Activated T-cell treated with anti-CD3 and anti-CD28 coated beads, Interleukin-2, amount 50 U/mL, for 48 hours (primary cell): ENCODE results near the gene TUT7.
"Not testable (repeated sequence)": the region's sequence is repeated elsewhere in the genome, so short reads cannot be mapped to it uniquely, and the experiment has no call there.

Experiments
- DNase-seq, 2 experiments: peaks; one replicate each; pipeline ENCODE4 v3.0.0-alpha.2; 2020

TUT7 gene, protein sequence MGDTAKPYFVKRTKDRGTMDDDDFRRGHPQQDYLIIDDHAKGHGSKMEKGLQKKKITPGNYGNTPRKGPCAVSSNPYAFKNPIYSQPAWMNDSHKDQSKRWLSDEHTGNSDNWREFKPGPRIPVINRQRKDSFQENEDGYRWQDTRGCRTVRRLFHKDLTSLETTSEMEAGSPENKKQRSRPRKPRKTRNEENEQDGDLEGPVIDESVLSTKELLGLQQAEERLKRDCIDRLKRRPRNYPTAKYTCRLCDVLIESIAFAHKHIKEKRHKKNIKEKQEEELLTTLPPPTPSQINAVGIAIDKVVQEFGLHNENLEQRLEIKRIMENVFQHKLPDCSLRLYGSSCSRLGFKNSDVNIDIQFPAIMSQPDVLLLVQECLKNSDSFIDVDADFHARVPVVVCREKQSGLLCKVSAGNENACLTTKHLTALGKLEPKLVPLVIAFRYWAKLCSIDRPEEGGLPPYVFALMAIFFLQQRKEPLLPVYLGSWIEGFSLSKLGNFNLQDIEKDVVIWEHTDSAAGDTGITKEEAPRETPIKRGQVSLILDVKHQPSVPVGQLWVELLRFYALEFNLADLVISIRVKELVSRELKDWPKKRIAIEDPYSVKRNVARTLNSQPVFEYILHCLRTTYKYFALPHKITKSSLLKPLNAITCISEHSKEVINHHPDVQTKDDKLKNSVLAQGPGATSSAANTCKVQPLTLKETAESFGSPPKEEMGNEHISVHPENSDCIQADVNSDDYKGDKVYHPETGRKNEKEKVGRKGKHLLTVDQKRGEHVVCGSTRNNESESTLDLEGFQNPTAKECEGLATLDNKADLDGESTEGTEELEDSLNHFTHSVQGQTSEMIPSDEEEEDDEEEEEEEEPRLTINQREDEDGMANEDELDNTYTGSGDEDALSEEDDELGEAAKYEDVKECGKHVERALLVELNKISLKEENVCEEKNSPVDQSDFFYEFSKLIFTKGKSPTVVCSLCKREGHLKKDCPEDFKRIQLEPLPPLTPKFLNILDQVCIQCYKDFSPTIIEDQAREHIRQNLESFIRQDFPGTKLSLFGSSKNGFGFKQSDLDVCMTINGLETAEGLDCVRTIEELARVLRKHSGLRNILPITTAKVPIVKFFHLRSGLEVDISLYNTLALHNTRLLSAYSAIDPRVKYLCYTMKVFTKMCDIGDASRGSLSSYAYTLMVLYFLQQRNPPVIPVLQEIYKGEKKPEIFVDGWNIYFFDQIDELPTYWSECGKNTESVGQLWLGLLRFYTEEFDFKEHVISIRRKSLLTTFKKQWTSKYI (N-terminal part only)

GRCh38 chr9:86354011-86354817 lies at the start of gene TUT7:
Gene TUT7 (minus strand): TSS chr9:86354410. CDS start chr9:86353199, 1,211 bp downstream.
- peak; percentile 97 to 98 for DNase-seq

DNA sequence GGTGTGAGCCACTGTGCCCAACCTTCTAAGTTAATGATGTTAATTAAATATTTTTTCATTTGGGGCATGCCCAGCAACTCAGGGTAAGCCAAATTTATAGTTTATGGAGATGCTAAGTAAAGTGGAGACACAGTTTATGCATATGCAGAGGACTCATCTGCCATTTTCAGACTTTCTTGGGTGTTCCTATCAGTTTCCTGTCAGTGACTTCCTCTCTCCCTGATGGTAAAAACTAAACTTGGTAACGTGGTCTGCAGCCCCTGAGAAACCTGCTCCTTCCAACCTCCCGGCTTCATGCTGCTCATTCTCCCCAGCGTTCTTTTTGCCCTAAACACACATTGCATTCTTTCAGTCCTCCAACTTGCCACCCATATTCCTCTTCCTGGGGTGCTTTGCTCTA lies 48.4 kb upstream of the TUT7 start:
- DNase-seq, result no peak

DNA sequence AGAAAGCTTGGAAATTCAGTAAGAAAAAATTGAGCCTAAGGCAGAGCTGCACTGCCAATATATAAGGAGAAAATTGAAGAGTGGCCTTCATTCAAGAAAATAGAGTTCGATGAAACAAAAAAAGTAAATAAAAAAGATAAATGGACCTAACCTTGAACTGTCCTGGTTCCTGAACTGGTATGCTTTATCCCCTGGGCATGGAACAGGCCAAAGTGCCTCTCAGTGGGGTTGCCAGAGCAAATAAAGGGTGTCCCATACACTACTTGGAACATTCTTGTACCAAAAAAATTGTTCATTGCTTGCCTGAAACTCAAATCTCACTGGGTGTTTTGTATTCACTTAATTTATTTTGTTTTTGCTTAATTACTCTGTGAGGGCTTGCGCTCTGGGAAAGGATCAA lies 42.2 kb upstream of the TUT7 start:
- no peak for DNase-seq

DNA sequence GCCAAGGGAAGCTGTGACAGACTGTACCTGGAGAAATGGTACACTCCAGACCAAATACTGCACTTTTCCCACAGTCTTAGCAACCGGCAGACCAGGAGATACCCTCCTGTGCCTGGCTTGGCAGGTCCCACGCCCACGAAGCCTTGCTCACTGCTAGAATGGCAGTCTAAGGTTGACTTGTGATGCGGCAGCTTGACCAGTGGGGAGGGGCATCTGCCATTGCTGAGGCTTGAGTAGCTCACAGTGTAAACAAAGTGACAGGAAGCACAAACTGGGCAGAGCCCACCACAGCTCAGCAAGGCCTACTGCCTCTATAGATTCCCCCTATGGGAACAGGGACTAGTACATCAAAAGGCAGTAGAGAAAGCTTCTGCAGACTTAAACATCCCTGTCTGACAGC lies 36.0 kb upstream of the TUT7 start:
- not testable (repeated sequence) for DNase-seq

- DNase-seq, result no peak
These were observed 35.4 kb upstream of the TUT7 start for GRCh38 chr9:86389628-86390027.

DNA sequence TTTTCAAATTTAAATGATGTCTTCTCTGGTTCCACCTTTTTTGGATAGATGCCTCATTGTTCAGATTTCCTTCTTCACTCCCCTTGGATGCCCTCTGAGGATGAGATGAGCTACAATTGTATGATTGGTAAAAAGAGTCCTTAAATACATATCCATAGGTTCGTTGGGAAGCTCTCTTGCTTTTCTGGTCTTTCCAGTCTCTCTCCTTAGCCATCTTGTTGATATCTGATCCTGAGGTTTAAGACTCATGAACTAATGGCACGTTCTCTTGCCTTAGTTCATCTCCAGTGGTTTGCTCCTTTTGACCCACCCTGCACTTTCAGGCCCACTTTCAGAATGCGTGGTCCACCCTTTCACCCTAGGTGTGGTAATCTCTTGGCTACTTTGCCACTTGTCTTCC lies 33.2 kb upstream of the TUT7 start:
- DNase-seq, result no peak

DNA sequence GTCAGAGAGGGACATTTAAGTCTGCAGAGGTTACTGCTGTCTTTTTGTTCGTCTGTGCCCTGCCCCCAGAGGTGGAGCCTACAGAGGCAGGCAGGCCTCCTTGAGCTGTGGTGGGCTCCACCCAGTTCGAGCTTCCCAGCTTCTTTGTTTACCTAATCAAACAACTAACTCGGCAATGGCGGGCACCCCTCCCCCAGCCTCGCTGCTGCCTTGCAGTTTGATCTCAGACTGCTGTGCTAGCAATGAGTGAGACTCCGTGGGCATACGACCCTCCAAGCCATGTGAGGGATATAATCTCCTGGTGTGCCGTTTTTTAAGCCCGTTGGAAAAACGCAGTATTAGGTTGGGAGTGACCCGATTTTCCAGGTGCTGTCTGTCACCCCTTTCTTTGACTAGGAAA lies 28.8 kb upstream of the TUT7 start:
- not testable (repeated sequence) for DNase-seq

DNA sequence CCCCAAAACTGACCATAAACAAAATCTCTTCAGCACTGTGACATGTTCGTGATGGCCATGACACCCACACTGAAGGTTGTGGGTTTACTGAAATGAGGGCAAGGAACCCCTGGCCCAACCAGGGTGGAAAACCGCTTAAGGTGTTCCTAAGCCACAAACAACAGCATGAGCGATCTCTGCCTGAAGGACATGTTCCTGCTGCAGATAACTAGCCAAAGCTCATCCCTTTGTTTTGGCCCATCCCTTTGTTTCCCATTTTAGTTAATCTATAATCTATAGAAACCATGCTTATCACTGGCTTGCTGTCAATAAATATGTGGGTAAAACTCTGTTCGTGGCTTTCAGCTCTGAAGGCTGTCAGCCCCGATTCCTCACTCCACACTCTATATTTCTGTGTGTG lies 21.8 kb upstream of the TUT7 start:
- no peak for DNase-seq

GRCh38 chr9:86369810-86370209 lies 15.6 kb upstream of the TUT7 start:
- DNase-seq, result no peak

- DNase-seq, result no peak
These were observed 14.8 kb upstream of the TUT7 start for GRCh38 chr9:86368871-86369521.

- no peak for DNase-seq
These were observed 7.0 kb upstream of the TUT7 start for GRCh38 chr9:86361176-86361575.

DNA sequence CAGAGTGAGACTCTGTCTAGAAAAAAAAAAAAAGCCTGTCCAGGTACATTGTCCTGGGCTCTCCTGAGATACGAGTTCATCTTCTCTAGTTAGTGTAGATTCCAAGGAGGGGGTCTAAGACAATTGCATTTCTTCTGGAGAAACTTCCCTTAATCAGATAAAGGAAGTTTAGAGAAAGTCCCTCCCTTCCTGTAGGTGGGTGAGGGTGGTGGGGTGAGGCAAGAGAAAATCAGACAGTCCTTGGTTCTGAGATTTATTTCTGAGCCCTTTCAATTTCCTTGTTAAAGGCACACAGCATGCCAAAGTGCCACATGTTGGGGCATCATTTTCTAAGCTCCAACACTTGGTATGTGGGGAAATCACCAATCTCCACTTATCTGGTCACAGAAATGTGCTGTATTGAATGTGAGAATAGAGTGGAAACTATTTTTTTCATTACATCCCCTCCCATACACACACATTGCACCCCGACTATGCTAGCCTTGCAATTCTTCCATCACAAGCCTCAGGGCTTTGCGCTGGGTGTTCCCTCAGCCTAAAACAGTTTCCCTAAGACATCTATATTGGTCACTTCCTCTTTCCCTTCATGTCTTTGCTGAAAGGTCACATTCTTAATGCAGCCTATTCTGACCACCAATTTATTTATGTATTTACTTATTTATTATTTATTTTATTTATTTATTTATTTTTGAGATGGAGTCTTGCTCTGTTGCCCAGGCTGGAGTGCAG lies 5.1 kb upstream of the TUT7 start:
- no peak for DNase-seq

DNA sequence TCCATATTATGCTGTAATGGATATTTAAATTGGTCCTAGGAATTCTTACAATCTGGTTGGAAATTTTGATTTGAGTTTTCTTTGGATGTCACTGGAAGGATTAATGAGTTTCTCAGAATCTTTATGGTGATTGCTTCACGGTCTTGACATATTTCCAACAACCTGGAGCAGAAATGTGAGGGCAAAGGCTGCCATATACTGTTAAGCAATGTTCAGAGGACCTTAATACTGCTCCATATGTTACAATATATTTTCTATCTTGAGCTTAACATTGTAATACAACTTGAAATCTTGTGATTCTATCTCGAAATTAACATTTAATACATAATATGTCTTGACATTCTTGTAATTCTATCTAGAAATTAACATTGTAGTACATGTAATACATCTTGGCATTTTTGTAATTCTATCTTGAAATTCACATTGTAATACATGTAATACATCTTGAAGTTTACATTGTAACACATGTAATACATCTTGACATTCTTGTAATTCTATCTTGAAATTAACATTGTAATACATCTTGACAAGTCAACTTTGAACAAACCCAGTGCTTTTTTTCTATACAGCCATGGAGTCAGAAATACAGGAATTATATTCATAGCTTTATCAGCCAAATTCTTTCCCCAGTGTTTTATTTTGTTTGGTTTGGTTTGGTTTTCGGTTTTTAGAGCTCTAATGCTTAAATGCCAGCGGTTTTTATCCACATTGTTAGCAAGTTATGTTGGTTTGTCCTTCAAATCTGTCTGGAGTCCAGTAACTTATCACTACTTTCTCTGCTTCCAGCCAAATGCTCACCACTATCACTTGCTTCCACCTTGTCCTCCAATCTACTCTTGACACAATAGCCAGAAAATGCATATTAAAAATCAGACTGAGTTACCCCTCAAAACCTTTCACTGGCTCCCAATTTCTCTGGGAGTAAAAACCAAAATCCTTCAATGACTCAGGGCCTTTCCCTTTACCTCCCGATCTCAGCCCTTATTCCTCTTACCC lies 3.0 kb upstream of the TUT7 start:
- no peak for DNase-seq

- no peak for DNase-seq
These were observed 1.6 kb upstream of the TUT7 start for GRCh38 chr9:86355814-86356213.

- DNase-seq, result no peak
These were observed 654 bp upstream of the TUT7 start for GRCh38 chr9:86354818-86355309.

- no peak for DNase-seq
These were observed 577 bp downstream of the TUT7 start for GRCh38 chr9:86353655-86354010.

GRCh38 chr9:86352440-86353077 lies 1.7 kb downstream of the TUT7 start:
- DNase-seq, result no peak

DNA sequence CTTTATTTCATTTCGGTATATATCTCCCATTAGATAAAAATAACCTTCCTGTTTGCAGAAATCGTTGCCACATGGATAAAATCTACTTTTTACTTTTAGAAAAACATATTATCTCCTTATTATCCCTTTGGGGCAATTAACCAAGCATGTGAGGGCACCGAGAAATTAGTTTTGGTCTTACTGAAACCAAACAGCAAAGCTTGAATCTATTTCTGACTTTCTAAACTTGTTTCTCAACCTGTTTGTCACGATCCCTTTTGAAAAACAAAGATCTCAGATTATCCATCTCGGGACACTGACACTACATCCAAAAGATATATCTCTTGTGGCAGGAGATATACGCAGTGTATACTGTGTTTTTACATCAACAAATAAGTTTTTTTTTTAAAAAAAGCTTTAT lies 2.3 kb downstream of the TUT7 start:
- no peak for DNase-seq
